Kidney (tissue), 14 donors: ENCODE results near the gene AKR7A3. TPM values are rescaled to one million over a fixed set of nuclear protein-coding genes. Genes with fewer than 3 reads are reported as not detected.

Source experiments
- DNase-seq, 5 donors: peaks; one replicate each; pipeline ENCODE4 v3.0.0-alpha.2; 2013 to 2020
- FAIRE-seq: peaks from 2 replicates; lab custom pipeline; 2012; peaks lifted over from hg19 to GRCh38; lab: Jason Lieb, UNC
- H3K27ac ChIP-seq, 2 donors: one replicate each; pipeline ENCODE4 v1.7.0; 2013; ENCODE audit warnings: low read depth in 2 of 2, low read length in 2 of 2, inconsistent platforms in 1 of 2
- H3K27me3 ChIP-seq: one replicate; pipeline ENCODE4 v1.7.1; 2013; ENCODE audit warnings: low read length, inconsistent platforms; ENCODE audit not compliant: control insufficient read depth, insufficient read depth
- H3K36me3 ChIP-seq, 3 donors: one replicate each; pipeline versions ENCODE4 v1.7.0 to v1.7.1; 2013; ENCODE audit warnings: low read length in 3 of 3, control low read depth in 1 of 3, inconsistent platforms in 1 of 3; ENCODE audit not compliant: insufficient read depth in 3 of 3, control insufficient read depth in 2 of 3
- H3K4me1 ChIP-seq, 3 donors: one replicate each; pipeline versions ENCODE4 v1.7.0 to v1.7.1; 2013; ENCODE audit warnings: low read length in 3 of 3, inconsistent platforms in 1 of 3, low read depth in 1 of 3; ENCODE audit not compliant: control insufficient read depth in 2 of 3, insufficient read depth in 2 of 3
- H3K4me3 ChIP-seq, 3 donors: one replicate each; pipeline versions ENCODE4 v1.7.0 to v1.8.1; 2013; ENCODE audit warnings: low read length in 3 of 3, control low read depth in 1 of 3, inconsistent platforms in 1 of 3
- H3K9ac ChIP-seq, 3 donors: one replicate each; pipeline versions ENCODE4 v1.7.0 to v1.7.1; 2013; ENCODE audit warnings: low read length in 3 of 3, control low read depth in 1 of 3, inconsistent platforms in 1 of 3
- H3K9me3 ChIP-seq, 3 donors: one replicate each; pipeline versions ENCODE4 v1.7.0 to v1.7.1; 2013; ENCODE audit warnings: low read length in 3 of 3, control low read depth in 1 of 3, inconsistent platforms in 1 of 3; ENCODE audit not compliant: control insufficient read depth in 2 of 3, insufficient read depth in 1 of 3
- intact Hi-C: fragments of 100-400 bp; cut with DNase I; formaldehyde crosslinking; loops from one replicate; pipeline ENCODE4 v1.11.1; 2022
- polyA plus RNA-seq: library from polyadenylated mRNA; stranded (reverse); fragments of 350-450 nt; fragmentation: Illumina TruSeq; extraction: RNeasy Lipid Tissue Mini Kit (QIAGEN cat#74804); gene quantifications from one replicate; pipeline ENCODE4 v1.2.3, GENCODE V29; 2014; ENCODE audit warnings: low read depth, low replicate concordance; ENCODE audit not compliant: insufficient read depth
- total RNA-seq: library from RNA; stranded (reverse); fragmentation: NEBNext Ultra II Directional; extraction: Animal tissue kit (Norgen Biotek cat#: 25700); gene quantifications from one replicate; pipeline ENCODE4 v1.2.1, GENCODE V29; 2021
- TF ChIP-seq, protein P1 (sequence below): IDR thresholded peaks from 3 replicates; pipeline ENCODE4 v1.5.1; 2012; ENCODE audit warnings: mild to moderate bottlenecking, moderate library complexity, borderline replicate concordance; ENCODE audit not compliant: insufficient read depth; ENCODE audit errors: extremely low read depth
- donor health status: control.
- donor health status: control.
- donor health status: control.
- donor health status: control.
- donor health status: control.
- donor health status: DM: yes; HTN: yes; CAD: no.
- donor health status: Normal renal cell carcinoma (clear cell type).

AKR7A3 gene
- total and polyA plus RNA-seq, 2 donors from 2014 or later: 6.2 to 108 TPM

DNA sequence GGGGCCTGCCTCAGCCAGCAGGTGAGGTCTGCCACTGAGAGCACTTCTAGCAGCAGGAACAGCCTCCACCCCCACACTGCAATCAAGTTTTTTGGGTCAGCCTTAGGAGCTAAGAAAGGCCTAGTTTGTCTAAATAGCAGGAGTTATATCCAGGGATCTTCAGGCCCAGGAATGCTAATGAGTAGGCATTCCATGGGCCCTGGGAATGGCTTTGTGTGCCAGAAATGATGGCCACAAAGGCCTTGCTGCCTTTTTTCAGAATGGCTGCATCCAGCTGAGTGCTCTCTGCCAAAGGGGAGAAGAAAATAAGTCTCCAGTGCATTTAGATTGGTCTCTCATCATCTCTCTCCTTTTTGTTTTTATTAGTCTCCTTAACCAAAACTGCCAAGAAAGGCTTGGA is 34.2 kb downstream of the AKR7A3 start:
- TF ChIP-seq, protein P1, sequence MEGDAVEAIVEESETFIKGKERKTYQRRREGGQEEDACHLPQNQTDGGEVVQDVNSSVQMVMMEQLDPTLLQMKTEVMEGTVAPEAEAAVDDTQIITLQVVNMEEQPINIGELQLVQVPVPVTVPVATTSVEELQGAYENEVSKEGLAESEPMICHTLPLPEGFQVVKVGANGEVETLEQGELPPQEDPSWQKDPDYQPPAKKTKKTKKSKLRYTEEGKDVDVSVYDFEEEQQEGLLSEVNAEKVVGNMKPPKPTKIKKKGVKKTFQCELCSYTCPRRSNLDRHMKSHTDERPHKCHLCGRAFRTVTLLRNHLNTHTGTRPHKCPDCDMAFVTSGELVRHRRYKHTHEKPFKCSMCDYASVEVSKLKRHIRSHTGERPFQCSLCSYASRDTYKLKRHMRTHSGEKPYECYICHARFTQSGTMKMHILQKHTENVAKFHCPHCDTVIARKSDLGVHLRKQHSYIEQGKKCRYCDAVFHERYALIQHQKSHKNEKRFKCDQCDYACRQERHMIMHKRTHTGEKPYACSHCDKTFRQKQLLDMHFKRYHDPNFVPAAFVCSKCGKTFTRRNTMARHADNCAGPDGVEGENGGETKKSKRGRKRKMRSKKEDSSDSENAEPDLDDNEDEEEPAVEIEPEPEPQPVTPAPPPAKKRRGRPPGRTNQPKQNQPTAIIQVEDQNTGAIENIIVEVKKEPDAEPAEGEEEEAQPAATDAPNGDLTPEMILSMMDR: no peak
- Histone ChIP-seq H3K36me3 (peaks cover 3 to 21% (median 12%) of the 10 kb centered on the region in 3 donors), H3K9me3 (no peaks in the 10 kb centered on the region), H3K4me3 (no peak overlapping the region), H3K4me1 (peaks cover 4 to 17% (median 12%) of the 10 kb centered on the region in 3 donors), H3K27ac (no peak overlapping the region), H3K27me3 (no peaks in the 10 kb centered on the region), H3K9ac (no peak overlapping the region)
- intact Hi-C loops: no loop called here
- FAIRE-seq (no peak), DNase-seq (no peak)

DNA sequence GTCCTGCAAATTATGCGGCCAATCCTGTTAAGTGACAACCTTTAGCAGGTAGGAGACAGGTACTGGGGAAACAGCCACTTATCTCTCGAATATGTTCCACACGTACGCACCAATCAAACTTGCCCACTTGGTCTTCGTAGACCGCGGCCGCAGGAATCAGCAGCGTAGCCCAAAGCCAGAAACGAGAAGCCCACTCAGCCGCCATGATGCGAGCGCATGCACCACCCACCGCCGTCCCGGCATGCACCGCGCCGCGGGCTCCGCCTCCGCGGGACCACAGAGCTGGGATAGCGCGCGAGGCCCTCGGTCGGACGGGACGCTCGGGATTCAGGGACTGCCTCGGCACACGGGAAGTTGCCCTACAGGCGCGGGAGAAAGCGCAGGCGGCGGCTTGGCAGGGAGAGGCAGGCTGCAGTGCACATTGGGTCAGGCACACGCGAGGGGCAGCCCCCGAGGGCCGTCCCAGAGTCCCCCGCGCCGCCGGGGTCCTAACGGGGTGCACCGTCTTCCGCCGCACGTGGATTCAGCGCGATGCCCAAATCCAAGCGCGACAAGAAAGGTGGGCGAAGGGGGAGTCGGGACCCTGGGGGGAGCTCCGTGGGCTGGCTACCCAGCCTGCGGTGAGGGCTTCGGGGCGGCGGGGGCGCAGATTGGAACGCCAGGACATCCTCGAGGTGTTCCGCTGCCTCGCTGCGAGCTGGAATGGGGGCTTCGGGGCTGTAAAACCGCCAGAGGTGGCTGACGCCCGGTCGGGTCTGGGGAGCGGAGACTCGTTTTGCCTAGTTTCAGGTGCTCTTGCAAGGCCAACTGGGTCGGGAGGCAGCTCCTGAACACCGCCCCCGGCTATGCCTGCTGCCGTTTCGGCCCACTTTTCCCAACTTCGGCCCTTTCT is 37.0 kb downstream of the AKR7A3 start, which contains the start of the genes EMC1 and MRTO4:
TSS of gene EMC1 (minus strand) at position 220 of the 892 bp plus-strand sequence. CDS start at position 205, 15 bp downstream.
TSS of gene MRTO4 (plus strand) at position 501 of the 892 bp plus-strand sequence. CDS start at position 532, 31 bp downstream.
- intact Hi-C loops: no loop called here

DNA sequence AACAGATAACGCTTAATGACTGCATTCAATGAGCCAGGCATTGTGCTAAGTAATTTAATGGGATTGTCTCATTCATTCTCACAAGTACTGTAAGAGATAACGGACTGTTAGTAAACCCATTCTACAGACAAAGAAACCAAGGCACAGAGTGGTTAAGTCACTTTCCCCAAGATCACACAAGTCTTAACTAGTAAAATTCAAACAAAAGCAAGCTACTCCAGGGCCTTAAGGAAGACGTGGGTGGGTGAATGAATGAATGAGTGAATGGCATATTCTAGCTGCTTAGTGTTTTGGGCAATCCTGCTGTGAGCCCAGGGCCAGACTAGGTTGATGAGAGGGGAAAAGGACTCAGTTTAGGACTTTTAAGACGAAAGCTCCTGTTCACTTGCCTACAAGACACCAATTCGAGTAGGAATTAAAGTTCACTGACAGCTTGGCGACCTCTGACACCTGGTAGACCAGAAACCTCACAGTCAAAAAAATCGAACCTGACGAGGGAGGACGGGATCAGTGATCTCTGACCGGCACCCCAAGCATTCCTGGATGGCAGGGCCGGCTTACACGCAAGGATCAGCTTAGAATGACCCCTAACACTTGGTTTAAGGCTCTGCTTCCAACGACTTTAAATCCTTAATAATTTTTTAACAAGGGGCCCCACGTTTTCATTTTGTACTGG is 37.8 kb downstream of the AKR7A3 start:
- Histone ChIP-seq H3K27ac (peak overlapping the region; percentile 99 to 100), H3K4me1 (peaks cover 4 to 17% (median 12%) of the 10 kb centered on the region in 3 donors)
- no peak for DNase-seq

More for the DNA sequence above, 37.0 kb downstream of the AKR7A3 start, which contains the start of the genes EMC1 and MRTO4:
- peak within 1 kb of the TSS; percentile 74 to 99 (median 89) for H3K9ac ChIP-seq
- peak within 1 kb of the TSS; percentile 99 to 100 for H3K27ac ChIP-seq
- TF ChIP-seq, protein P1: no peak
- H3K9me3 ChIP-seq: no peaks in the 10 kb centered on the region
- H3K4me3 ChIP-seq: peak within 1 kb of the TSS; percentile 89 to 100 (median 100)
- H3K27me3 ChIP-seq: no peaks in the 10 kb centered on the region
- FAIRE-seq: no peak
- peaks cover 4 to 17% (median 12%) of the 10 kb centered on the region in 3 donors for H3K4me1 ChIP-seq
- peak; percentile 86 to 94 (median 92) for DNase-seq
- H3K36me3 ChIP-seq: peaks cover 1 to 4% (median 2%) of the 10 kb centered on the region in 3 donors

More for the DNA sequence above, 37.8 kb downstream of the AKR7A3 start:
- TF ChIP-seq, protein P1: no peak
- H3K36me3 ChIP-seq: no peaks in the 10 kb centered on the region
- no peak for FAIRE-seq
- H3K4me3 ChIP-seq: peak overlapping the region; percentile 89 to 100 (median 100)
- no peaks in the 10 kb centered on the region for H3K27me3 ChIP-seq
- H3K9me3 ChIP-seq: no peaks in the 10 kb centered on the region
- H3K9ac ChIP-seq: peak overlapping the region; percentile 74 to 99 (median 89)
- intact Hi-C loops: no loop called here
